NCI-H1092 treated with DMSO at 0.1 percent for 48 hours (cell line): ENCODE measurements around the gene KCTD8.
"Not testable (repeated sequence)": the region's sequence is repeated elsewhere in the genome, so short reads cannot be mapped to it uniquely, and the experiment has no call there.

ENCODE experiments used
- DNase-seq: peaks from one replicate; lab custom pipeline; 2025; lab: John Stamatoyannopoulos, UW

KCTD8 gene

GRCh38 chr4:44326741-44327140 is 121.9 kb downstream of the KCTD8 start:
- DNase-seq = no peak

- no peak for DNase-seq
Observed at GRCh38 chr4:44320833-44321232, 127.8 kb downstream of the KCTD8 start.

DNA sequence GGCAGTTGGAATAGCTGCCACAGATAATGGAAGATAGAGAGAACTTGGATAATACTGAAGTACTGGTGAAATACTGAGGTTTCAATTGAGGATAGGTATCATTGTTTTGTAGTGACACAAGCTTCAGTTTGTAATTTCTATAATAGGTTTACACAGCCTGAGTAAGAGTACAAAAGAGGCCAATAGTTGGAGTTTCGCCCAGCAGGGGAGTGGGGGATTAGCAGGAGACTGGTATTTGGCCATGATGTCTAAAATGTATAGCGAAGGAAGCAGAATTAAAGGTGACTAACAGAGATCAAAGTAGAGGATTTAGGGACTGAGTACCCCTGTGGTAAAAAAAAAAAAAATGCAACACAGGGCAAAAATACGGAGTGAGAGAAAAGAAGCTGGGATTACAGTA is 129.5 kb downstream of the KCTD8 start:
- peak; percentile 7 for DNase-seq

GRCh38 chr4:44313702-44314101 is 134.9 kb downstream of the KCTD8 start:
- no peak for DNase-seq

- DNase-seq = no peak
Observed at GRCh38 chr4:44287505-44287904, 161.1 kb downstream of the KCTD8 start.

- no peak for DNase-seq
Observed at GRCh38 chr4:44279469-44279868, 169.1 kb downstream of the KCTD8 start.

DNA sequence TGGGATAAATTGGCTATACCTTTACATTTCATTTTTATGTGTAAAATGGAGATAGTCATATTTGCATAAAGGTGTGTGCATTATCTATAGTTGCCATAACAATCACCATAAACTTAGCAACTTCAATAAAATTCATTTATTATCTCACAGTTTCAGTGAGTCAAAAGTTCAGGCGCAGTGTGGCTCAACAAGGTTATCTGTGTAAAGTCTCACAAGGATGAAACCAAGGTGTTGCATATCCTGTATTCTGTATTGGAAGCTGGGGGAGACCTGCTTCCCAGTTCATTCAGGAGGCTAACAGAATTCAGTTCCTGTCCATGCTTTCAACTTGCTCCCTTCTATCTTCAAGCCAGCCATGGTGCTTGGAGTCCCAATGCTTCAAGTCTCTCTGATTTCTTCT is 169.5 kb downstream of the KCTD8 start:
- no peak for DNase-seq

GRCh38 chr4:44257461-44257860 is 191.1 kb downstream of the KCTD8 start:
- DNase-seq = no peak

GRCh38 chr4:44256414-44256813 is 192.2 kb downstream of the KCTD8 start:
- DNase-seq = peak; percentile 24

DNA sequence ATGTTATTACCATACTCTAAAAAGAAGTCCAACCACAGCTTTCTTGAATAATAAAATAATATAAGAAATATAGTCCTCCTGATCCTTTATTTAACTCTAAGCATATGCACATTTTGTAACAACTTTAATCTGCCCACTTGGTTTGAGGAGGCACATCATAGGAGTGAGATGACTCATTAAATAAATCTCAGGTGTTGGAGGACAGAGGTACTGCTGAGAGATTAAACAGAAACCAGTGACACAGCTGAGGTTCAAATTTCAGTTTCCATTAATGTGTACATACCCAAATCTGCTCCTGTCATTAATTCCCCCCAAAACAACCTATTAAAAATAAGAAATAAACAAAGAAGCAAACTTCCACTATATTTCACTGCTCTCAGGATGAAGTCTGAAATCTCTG is 211.0 kb downstream of the KCTD8 start:
- no peak for DNase-seq

DNA sequence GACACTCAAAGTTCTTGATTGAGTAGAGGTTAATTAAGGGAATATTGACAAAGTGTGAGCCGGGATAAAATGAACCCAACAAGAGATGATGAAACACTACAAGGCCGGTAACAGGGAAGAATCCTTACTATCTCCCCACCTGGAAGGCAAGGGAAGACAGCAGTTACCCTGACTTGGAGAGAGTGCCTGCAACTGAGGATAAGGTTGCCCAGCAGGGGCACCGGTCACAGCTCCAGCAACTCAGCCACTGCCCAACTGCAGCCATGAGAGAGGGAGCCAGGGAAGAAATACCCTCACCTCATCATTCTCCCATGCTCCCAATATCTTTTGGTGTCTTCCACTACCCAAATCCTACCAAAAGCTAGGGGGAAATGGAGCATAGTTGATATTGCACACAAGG is 212.7 kb downstream of the KCTD8 start:
- no peak for DNase-seq

DNA sequence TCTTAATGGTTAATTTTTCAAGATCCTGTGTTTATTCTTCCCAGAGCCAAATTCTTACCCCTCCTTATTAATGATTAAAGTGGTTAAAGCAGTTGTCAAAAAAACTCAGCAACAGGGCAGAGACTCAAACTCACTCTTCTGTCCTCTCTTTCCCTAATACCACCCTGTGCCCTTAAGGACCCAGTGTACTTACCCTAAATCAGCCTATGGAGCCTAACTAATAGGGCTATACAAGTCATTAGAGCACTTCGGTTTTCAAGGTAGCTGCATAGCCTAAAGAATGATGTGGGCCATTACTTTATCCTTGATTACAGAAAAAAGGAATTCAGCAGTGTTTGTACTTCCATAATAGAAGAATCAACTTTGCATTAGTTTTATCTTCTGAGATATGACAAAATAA is 216.3 kb downstream of the KCTD8 start:
- DNase-seq = no peak

GRCh38 chr4:44231006-44231405 is 217.6 kb downstream of the KCTD8 start:
- peak; percentile 24 for DNase-seq

GRCh38 chr4:44228326-44228725 is 220.3 kb downstream of the KCTD8 start:
- DNase-seq = no peak

DNA sequence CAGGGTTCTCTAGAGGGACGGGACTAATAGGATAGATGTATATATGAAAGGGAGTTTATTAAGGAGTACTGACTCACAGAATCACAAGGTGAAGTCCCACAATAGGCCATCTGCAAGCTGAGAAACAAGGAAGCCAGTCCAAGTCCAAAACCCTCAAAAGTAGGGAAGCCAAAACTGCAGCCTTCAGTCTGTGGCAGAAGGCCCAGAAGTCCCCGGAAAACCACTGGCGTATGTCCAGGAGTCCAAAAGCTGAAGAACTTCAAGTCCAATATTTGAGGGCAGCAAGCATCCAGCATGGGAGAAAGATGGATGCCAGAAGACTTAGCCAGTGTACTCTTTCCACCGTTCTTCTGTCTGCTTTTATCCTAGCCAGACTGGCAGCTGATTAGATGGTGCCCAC is 227.2 kb downstream of the KCTD8 start:
- DNase-seq = no peak

DNA sequence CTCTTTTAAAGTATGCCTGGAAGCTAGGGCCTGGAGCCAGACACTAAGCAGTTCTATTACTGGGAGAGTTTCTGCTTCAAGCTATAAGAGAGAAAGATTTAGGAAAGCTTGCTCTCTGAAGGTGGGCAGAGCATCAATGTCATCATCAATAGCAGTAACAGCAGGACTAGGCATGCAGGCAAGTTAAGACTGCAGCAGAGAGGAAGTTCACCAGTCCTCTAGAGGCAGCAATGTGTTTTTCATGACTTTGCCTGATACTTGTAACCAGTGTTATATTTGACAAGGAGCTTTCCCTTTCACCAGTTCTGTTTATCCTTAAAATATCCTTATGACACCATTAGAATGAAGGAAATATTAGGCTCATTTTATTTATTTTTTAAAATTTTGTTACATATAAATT is 237.9 kb downstream of the KCTD8 start:
- DNase-seq = no peak

DNA sequence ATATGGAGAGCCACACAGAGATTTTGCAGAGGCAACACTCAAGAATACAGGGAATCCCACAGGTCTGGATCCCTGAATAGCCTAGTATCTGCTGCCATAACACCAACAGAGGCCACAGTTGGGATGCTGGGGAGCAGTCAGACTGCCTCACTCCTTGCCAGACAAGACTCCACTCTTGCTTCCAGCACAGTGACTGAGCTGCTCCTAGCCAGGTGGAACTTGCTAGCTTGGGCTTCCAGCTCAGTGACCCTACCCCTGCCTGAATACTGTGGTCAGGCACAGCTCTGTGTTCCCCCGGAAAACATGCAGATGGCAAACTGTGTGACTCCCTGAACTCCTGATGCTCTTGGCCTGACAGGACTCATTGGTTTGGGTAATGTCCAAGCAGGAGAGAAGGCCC is 251.8 kb downstream of the KCTD8 start:
- no peak for DNase-seq

GRCh38 chr4:44194365-44194764 is 254.2 kb downstream of the KCTD8 start:
- DNase-seq = no peak

DNA sequence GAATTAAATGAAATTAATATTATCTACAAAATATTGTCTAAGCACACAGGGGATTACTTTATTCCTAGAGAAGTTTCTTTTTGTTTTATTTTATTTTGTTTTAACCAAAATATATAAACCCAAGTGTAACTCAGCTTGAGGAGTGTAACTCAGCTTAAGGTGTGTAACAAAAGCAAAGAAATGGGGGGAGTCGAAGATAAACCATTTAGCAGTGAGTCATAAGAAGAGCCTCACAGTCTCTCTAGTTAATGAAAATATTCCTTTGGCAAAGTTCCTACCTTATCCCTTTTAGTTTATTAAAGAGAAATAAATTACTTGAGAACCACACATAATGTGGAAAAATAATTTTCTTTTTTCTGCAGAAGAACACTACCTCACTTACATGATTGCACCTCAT is 261.8 kb downstream of the KCTD8 start:
- DNase-seq = no peak

- DNase-seq = no peak
Observed at GRCh38 chr4:44186096-44186849, 262.3 kb downstream of the KCTD8 start.

- DNase-seq = not testable (repeated sequence)
Observed at GRCh38 chr4:44181491-44182349, 266.9 kb downstream of the KCTD8 start.

DNA sequence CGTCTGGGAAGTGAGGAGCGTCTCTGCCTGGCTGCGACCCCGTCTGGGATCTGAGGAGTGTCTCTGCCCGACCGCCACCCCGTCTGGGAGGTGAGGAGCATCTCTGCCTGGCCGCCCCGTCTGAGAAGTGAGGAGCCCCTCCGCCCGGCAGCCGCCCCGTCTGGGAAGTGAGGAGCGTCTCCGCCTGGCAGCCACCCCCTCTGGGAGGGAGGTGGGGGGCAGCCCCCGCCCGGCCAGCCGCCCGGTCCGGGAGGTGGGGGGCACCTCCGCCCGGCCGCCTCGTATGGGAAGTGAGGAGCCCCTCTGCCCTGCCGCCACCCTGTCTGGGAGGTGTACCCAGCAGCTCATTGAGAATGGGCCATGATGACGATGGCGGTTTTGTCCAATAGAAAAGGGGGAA is 280.8 kb downstream of the KCTD8 start:
- DNase-seq = not testable (repeated sequence)

DNA sequence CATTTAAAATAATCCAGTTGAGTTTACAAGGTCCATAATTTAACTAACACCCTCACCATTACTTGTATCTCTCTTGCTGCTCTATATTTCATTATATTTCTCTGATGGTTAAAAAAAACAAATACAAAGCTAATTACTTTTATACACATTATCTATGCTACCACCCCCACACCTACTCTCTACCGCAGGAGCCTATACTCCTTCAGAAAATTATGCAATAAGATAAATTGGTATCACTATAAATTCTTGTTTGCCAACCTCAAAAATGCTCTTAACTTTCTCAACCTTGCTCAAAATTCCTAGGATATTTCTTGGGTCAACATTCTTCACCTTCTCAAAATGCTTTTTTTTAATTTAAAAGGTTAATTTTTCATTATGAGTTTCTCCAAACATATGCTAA is 282.7 kb downstream of the KCTD8 start:
- no peak for DNase-seq
